Neural progenitor cell (in vitro differentiated cells): ENCODE measurements around the gene LMBRD1. TPM values are rescaled to one million over a fixed set of nuclear protein-coding genes. Genes with fewer than 3 reads are reported as not detected.

Source experiments
- DNase-seq: peaks from one replicate; pipeline ENCODE4 v3.0.0-alpha.2; 2016; ENCODE audit warnings: low spot score
- H2AFZ ChIP-seq: fragments of 200-600 bp; sonication (generic); replicated peaks from 2 replicates; pipeline ENCODE4 v1.6.1; 2016; ENCODE audit warnings: antibody characterized with exemption
- H3F3A ChIP-seq: fragments of 200-600 bp; sonication (generic); 2 replicates; pipeline ENCODE4 v1.6.1; 2016; ENCODE audit warnings: antibody characterized with exemption, low read depth
- H3K27ac ChIP-seq: fragments of 200-600 bp; sonication (generic); 2 replicates; pipeline ENCODE4 v1.5.1; 2016; ENCODE audit warnings: mild to moderate bottlenecking
- H3K27me3 ChIP-seq: fragments of 200-600 bp; sonication (generic); 2 replicates; pipeline ENCODE4 v1.6.1; 2016; ENCODE audit warnings: mild to moderate bottlenecking, moderate library complexity
- H3K36me3 ChIP-seq: fragments of 200-600 bp; sonication (generic); 2 replicates; pipeline ENCODE4 v1.5.1; 2016
- H3K4me1 ChIP-seq: fragments of 200-600 bp; sonication (generic); 2 replicates; pipeline ENCODE4 v1.6.1; 2016; ENCODE audit warnings: mixed run types
- H3K4me2 ChIP-seq: fragments of 200-600 bp; sonication (generic); 2 replicates; pipeline ENCODE4 v1.6.1; 2016
- H3K4me3 ChIP-seq: fragments of 200-600 bp; sonication (generic); 2 replicates; pipeline ENCODE4 v1.5.1; 2016
- H3K79me2 ChIP-seq: fragments of 200-600 bp; sonication (generic); 2 replicates; pipeline ENCODE4 v1.6.1; 2016; ENCODE audit warnings: low read depth
- H3K9ac ChIP-seq: fragments of 200-600 bp; sonication (generic); 2 replicates; pipeline ENCODE4 v1.6.1; 2016
- H3K9me3 ChIP-seq: fragments of 200-600 bp; sonication (generic); 2 replicates; pipeline ENCODE4 v1.5.1; 2016; ENCODE audit warnings: low read depth
- H4K20me1 ChIP-seq: fragments of 200-600 bp; sonication (generic); 2 replicates; pipeline ENCODE4 v1.6.1; 2016; ENCODE audit warnings: low read depth
- H3K27ac Mint-ChIP-seq: 3 replicates; pipeline ENCODE4 v1.8.0; 2021; ENCODE audit warnings: mixed read lengths
- H3K27me3 Mint-ChIP-seq: 2 replicates; pipeline ENCODE4 v1.8.0; 2022; ENCODE audit warnings: low read depth, mild to moderate bottlenecking, inconsistent platforms, moderate library complexity, mixed read lengths; ENCODE audit not compliant: insufficient read depth
- H3K36me3 Mint-ChIP-seq: 3 replicates; pipeline ENCODE4 v1.8.0; 2021; ENCODE audit warnings: mixed read lengths
- H3K4me1 Mint-ChIP-seq: 3 replicates; pipeline ENCODE4 v1.8.0; 2021; ENCODE audit warnings: mixed read lengths
- H3K4me3 Mint-ChIP-seq: 3 replicates; pipeline ENCODE4 v1.8.0; 2021; ENCODE audit warnings: mild to moderate bottlenecking, moderate library complexity, mixed read lengths
- H3K9me3 Mint-ChIP-seq: 3 replicates; pipeline ENCODE4 v1.8.0; 2020; ENCODE audit warnings: mixed read lengths
- EZH2 ChIP-seq: fragments of 200-600 bp; sonication (generic); IDR thresholded peaks from 2 replicates; pipeline ENCODE4 v1.6.1; 2017; ENCODE audit warnings: antibody characterized with exemption, mild to moderate bottlenecking, moderate library complexity
- EZH2phosphoT487 ChIP-seq: fragments of 200-600 bp; sonication (generic); IDR thresholded peaks from 2 replicates; pipeline ENCODE4 v1.6.1; 2017; ENCODE audit warnings: antibody characterized with exemption
- total RNA-seq: library from RNA; depleted of rRNA; stranded (reverse); fragments of >200 nt; gene quantifications from 2 replicates; pipeline ENCODE4 v1.2.3, GENCODE V29; 2015; ENCODE audit warnings: low replicate concordance
- TF ChIP-seq, protein P1 (sequence below): fragments of 200-600 bp; sonication (generic); IDR thresholded peaks from 2 replicates; pipeline ENCODE4 v1.5.1; 2017; ENCODE audit warnings: antibody characterized with exemption, mild to moderate bottlenecking

Gene LMBRD1
- total RNA-seq, 1 donor from 2014 or later: 41.1 TPM

DNA sequence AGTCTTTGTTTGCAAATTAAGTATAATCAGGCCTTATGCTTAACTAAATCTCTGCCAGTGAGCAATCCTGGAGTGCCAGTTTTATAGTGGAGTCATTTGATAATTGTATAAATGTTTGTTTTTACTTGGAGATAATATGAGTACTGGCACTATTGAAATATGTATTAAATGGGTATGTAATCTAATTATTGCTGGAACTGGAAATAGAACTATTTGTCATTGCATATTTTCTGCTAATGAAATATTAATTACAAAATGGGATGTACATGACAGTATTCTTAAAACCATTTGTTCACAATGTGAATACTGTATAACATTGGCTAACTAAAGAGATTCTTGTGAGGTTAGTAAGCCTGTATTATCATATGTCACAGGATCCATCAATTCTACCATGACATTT, 20.5 kb upstream of the LMBRD1 start:
- Histone ChIP-seq H3K36me3 (no peaks in the 10 kb centered on the region), H2AFZ (no peak overlapping the region), H3K27ac (no peak overlapping the region), H3K4me1 (peaks cover 23% of the 10 kb centered on the region), H3K9me3 (no peaks in the 10 kb centered on the region), H3K27me3 (no peaks in the 10 kb centered on the region), H3F3A (peaks cover 8% of the 10 kb centered on the region), H4K20me1 (no peaks in the 10 kb centered on the region), H3K79me2 (no peaks in the 10 kb centered on the region), H3K4me3 (no peak overlapping the region), H3K4me2 (no peak overlapping the region), H3K9ac (no peak overlapping the region)
- no peak for DNase-seq
- Mint-ChIP-seq H3K36me3 (no peaks in the 10 kb centered on the region), H3K27me3 (peaks cover 3% of the 10 kb centered on the region), H3K4me3 (no peak overlapping the region), H3K9me3 (no peaks in the 10 kb centered on the region), H3K27ac (no peak overlapping the region), H3K4me1 (peaks cover 5% of the 10 kb centered on the region)
- TF ChIP-seq, protein P1, sequence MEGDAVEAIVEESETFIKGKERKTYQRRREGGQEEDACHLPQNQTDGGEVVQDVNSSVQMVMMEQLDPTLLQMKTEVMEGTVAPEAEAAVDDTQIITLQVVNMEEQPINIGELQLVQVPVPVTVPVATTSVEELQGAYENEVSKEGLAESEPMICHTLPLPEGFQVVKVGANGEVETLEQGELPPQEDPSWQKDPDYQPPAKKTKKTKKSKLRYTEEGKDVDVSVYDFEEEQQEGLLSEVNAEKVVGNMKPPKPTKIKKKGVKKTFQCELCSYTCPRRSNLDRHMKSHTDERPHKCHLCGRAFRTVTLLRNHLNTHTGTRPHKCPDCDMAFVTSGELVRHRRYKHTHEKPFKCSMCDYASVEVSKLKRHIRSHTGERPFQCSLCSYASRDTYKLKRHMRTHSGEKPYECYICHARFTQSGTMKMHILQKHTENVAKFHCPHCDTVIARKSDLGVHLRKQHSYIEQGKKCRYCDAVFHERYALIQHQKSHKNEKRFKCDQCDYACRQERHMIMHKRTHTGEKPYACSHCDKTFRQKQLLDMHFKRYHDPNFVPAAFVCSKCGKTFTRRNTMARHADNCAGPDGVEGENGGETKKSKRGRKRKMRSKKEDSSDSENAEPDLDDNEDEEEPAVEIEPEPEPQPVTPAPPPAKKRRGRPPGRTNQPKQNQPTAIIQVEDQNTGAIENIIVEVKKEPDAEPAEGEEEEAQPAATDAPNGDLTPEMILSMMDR: no peak
- TF ChIP-seq EZH2phosphoT487: no peak
- TF ChIP-seq EZH2: no peak

DNA sequence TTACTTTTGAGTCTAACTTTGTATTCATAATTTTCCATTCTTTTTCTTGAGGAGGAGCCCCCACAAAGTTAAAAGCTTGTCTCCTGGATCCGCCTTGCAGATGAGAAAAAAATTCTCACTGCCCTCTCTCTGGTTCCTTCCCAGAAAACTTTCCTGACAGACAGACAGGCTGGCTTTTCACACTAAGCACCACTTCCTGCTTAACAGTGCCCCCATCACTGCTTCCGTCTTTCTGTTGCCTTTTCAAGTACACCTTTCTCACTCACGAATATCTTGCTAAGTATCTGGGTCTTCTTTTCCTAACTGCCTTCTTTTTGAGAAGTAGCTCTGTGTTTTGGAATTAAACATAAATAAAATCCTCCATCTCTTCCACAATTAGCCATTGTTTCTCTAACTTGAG, 19.8 kb upstream of the LMBRD1 start:
- Mint-ChIP-seq H3K27me3 (no peaks in the 10 kb centered on the region), H3K9me3 (no peaks in the 10 kb centered on the region), H3K4me1 (peaks cover 5% of the 10 kb centered on the region), H3K36me3 (no peaks in the 10 kb centered on the region), H3K4me3 (no peak overlapping the region), H3K27ac (no peak overlapping the region)
- H3K79me2 ChIP-seq: no peaks in the 10 kb centered on the region
- H3K4me2 ChIP-seq: no peak overlapping the region
- no peaks in the 10 kb centered on the region for H3K9me3 ChIP-seq
- peak overlapping the region; percentile 84 for H2AFZ ChIP-seq
- DNase-seq: no peak
- H3K9ac ChIP-seq: no peak overlapping the region
- H3K4me1 ChIP-seq: peaks cover 23% of the 10 kb centered on the region
- no peaks in the 10 kb centered on the region for H3K36me3 ChIP-seq
- no peak overlapping the region for H3K4me3 ChIP-seq
- H3F3A ChIP-seq: peaks cover 8% of the 10 kb centered on the region
- no peak overlapping the region for H3K27ac ChIP-seq
- no peaks in the 10 kb centered on the region for H4K20me1 ChIP-seq
- TF ChIP-seq EZH2phosphoT487 (no peak), EZH2 (no peak)
- TF ChIP-seq, protein P1: no peak
- no peaks in the 10 kb centered on the region for H3K27me3 ChIP-seq

DNA sequence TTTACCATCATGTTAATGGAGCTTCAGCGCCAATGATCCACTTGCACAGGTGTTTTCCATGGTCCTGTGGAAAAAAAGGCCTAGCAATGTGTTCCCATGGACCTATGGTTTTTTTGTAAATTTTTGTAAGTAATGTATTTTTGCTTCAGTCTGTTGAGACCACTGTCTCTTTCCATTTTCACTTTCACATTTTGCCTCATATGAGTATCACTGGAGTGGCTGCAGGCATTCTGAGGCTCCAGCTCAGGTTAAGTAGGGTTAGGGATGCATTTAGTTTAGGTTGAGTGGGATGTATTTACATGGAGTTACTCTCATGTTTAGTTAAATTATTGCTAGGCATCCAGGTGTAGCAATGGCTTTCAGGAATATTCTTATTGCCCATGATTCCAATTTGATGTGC, 19.2 kb upstream of the LMBRD1 start:
- Mint-ChIP-seq H3K36me3 (no peaks in the 10 kb centered on the region), H3K4me1 (peaks cover 5% of the 10 kb centered on the region), H3K27me3 (no peaks in the 10 kb centered on the region), H3K27ac (no peak overlapping the region), H3K4me3 (no peak overlapping the region), H3K9me3 (no peaks in the 10 kb centered on the region)
- H3K4me3 ChIP-seq: no peak overlapping the region
- no peak for DNase-seq
- H3K4me1 ChIP-seq: peaks cover 23% of the 10 kb centered on the region
- H3K9ac ChIP-seq: no peak overlapping the region
- H3K4me2 ChIP-seq: no peak overlapping the region
- H3K9me3 ChIP-seq: no peaks in the 10 kb centered on the region
- no peak overlapping the region for H2AFZ ChIP-seq
- no peak overlapping the region for H3K27ac ChIP-seq
- no peaks in the 10 kb centered on the region for H4K20me1 ChIP-seq
- peaks cover 8% of the 10 kb centered on the region for H3F3A ChIP-seq
- TF ChIP-seq, protein P1: no peak
- TF ChIP-seq EZH2phosphoT487 (no peak), EZH2 (no peak)
- H3K79me2 ChIP-seq: no peaks in the 10 kb centered on the region
- no peaks in the 10 kb centered on the region for H3K36me3 ChIP-seq
- H3K27me3 ChIP-seq: no peaks in the 10 kb centered on the region

DNA sequence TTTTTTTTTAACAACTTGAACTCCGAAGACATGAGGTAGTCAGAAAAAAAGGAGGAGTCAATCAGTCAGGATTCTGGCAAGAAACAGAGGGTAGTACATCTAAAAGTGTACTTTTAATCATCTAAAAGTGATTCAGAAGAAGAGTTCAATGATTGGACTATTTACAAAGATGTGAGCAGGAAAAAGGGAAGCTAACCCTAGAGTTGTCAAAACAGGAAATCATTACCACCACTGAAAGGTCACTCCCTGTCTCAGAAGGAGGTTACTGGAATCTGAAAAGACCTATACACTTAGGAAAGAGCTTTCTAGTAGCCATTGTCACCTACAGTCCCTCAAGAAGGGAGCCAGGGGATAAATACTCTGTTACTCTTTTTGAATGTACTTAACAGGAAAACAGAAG, 16.7 kb upstream of the LMBRD1 start:
- H3K4me1 ChIP-seq: peaks cover 23% of the 10 kb centered on the region
- peaks cover 8% of the 10 kb centered on the region for H3F3A ChIP-seq
- no peaks in the 10 kb centered on the region for H3K27me3 ChIP-seq
- H3K36me3 Mint-ChIP-seq: no peaks in the 10 kb centered on the region
- no peaks in the 10 kb centered on the region for H3K27me3 Mint-ChIP-seq
- no peak overlapping the region for H3K4me3 Mint-ChIP-seq
- H2AFZ ChIP-seq: peak overlapping the region; percentile 15
- DNase-seq: no peak
- H3K79me2 ChIP-seq: no peaks in the 10 kb centered on the region
- H3K27ac ChIP-seq: peak overlapping the region; percentile 67
- no peaks in the 10 kb centered on the region for H3K36me3 ChIP-seq
- H3K9ac ChIP-seq: no peak overlapping the region
- H3K4me2 ChIP-seq: peak overlapping the region; percentile 29
- no peaks in the 10 kb centered on the region for H3K9me3 ChIP-seq
- H3K9me3 Mint-ChIP-seq: peaks cover under 1% of the 10 kb centered on the region
- H3K4me1 Mint-ChIP-seq: peaks cover 5% of the 10 kb centered on the region
- H3K27ac Mint-ChIP-seq: no peak overlapping the region
- H4K20me1 ChIP-seq: no peaks in the 10 kb centered on the region
- TF ChIP-seq EZH2 (no peak), EZH2phosphoT487 (no peak)
- TF ChIP-seq, protein P1: no peak
- no peak overlapping the region for H3K4me3 ChIP-seq
